Measurements from ENCODE around the gene WDR38.
A peak's percentile ranks its signal among the peaks of the same experiment; 100 is the strongest.

WDR38 gene

GRCh38 chr9:124859803-124860581 is 6.7 kb downstream of the WDR38 start:
- no peak for DNase-seq

DNA sequence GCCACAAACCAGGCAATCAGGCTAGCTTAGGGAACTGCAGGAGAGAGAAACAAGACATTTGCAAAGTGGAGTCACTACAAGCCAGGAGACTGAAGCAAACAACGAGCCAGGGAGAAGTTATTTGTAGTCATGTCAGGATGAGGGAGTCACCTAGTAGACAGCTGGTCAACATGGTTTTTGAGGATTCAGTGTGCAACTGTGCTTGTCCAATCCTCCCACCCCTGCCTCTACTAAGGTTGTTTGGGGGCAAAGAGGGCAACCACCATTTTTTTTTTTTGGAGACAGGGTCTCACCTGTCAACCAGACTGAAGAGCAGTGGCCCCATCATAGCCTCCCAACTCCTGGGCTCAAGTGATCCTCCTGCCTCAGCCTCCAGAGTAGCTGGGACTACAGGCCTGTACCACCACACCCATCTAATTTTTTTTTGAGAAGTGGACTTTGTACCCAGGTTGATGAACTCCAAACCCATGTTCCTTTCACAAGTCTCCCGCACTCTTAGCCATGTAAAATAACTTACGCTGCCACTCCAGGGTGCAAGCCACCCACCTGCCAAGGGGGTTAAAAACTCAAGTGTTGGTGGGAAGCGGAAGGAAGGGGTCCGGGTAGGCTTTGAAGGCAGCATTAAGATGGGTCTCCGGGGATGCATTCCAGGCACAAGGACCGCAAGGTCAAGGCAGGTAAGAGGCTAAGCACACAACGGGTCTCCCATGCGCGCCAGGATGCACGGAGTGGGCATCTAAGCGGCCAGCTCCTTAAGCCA is 7.5 kb downstream of the WDR38 start:
- DNase-seq = no peak

- peak; percentile 93 to 96 for DNase-seq
Observed at GRCh38 chr9:124861342-124862229, 8.3 kb downstream of the WDR38 start, which contains the start of the genes ARPC5L and RPL35. TSS of gene ARPC5L (plus strand) at chr9:124862130. CDS start at chr9:124869291, 7,161 bp downstream. TSS of gene RPL35 (minus strand) at chr9:124861957. CDS start at chr9:124861912, 45 bp downstream.

DNA sequence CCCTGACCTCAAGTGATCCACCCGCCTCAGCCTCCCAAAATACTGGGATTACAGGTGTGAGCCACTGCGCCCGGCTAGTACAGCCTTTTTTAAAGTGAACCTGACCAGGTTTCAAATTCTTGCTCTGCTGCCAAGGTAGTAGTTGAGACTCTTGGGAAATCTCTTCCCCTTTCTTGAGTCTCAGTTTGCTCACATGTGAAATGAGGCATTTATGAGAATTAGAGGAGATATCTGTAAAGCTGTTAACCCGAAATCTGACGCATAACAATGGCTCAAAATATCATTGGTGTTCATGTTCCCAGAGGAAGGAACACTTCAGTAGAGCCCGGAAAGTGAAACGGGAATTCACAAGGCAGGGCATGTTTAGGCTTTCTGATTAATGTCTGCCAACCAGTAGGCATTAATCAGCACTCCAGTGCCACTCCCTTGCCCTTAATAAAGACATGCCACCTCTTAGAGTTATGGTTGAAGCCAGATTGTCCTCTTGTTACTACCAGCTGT is 10.2 kb downstream of the WDR38 start:
- DNase-seq = no peak

DNA sequence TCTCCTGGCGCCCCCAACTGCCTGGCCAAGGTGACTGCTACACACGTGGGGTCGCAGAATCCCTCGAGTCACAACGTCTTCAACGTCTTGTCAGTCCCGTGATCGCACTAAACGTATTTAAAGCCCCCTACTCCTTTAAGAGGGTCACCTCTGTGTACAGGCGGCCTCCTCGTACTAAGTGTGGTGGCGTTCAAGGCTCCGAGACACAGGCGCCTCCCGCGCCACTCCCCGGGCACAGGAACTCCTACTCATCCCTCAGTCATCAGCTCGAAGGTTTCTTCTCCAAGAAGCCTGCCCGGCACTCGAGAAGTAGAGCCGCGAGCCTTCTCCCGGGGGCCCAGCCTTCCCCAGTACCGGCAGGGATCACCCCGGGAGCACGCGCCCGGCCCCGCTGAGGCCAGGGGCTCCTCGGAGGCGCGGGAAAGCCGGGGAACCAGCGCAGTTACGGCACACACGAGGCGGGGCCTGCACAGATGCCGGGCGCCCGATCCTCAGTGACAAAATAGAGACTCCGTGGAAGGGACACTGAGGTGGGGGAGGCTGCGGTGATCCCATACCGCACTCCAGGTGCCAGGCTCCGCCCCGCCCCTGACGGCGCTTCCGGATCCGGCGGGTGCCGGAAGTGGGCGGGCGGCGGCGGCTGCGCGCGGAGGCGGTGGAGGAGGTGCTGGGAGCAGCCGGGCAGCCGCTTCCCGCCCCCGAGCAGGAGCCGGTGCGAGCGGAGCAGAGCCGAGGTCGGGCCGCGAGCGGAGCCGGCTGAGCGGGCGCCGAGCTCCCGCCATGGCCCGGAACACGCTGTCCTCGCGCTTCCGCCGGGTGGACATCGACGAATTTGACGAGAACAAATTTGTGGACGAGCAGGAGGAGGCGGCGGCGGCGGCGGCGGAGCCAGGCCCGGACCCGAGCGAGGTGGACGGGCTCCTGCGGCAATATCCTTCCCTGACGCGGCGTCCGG is 15.5 kb downstream of the WDR38 start:
- peak; percentile 89 to 90 for DNase-seq

DNA sequence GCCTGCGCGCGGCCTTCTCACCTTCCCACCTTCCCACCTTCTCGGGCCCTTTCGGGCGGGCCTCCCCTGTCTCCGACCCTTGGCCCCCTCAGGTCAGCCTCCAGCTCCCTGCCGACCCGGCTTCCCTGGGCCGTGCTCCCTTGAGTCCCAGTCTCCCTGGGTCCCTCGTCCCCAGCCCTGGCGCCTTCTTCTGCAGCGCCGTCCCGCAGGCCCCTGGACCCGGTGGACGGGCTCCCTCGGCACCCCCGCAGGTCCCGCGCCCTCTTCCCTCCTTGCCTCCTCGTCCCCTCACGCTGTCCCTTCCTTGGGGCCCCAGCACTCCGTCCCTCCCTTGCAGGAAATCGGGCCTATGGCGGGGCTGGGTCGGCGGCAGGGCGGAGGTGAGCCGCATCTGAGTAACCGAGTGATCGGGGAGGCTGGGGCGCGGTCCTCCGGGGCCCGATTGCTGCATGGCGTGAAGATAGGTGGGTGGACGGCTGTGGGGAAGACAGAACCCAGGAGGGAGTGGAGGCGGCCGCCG is 16.3 kb downstream of the WDR38 start:
- no peak for DNase-seq

GRCh38 chr9:124869986-124870560 is 16.8 kb downstream of the WDR38 start:
- peak; percentile 80 to 83 for DNase-seq

- DNase-seq = no peak
Observed at GRCh38 chr9:124870723-124871122, 17.5 kb downstream of the WDR38 start.

- no peak for DNase-seq
Observed at GRCh38 chr9:124871156-124871561, 17.9 kb downstream of the WDR38 start.

DNA sequence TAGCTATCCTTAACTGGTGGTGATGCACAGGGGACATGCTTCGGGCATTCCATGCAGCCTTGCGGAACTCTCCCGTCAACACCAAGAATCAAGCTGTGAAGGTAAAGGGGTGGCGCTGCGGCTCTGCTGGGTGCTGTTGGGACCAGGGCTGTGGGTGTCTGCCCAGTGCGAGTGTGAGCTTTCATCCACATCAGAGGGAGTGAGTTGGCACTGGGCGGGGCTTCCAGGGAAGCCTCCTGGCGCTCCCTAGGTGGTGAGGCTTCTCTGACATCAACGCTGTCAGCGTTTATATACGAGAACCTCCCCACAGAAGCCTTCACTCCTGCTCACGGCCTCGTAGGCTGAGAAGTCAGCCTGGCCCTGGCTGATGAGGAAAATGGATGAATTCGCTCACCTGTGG is 20.4 kb downstream of the WDR38 start:
- no peak for DNase-seq

GRCh38 chr9:124875501-124875900 is 22.2 kb downstream of the WDR38 start:
- DNase-seq = no peak

DNA sequence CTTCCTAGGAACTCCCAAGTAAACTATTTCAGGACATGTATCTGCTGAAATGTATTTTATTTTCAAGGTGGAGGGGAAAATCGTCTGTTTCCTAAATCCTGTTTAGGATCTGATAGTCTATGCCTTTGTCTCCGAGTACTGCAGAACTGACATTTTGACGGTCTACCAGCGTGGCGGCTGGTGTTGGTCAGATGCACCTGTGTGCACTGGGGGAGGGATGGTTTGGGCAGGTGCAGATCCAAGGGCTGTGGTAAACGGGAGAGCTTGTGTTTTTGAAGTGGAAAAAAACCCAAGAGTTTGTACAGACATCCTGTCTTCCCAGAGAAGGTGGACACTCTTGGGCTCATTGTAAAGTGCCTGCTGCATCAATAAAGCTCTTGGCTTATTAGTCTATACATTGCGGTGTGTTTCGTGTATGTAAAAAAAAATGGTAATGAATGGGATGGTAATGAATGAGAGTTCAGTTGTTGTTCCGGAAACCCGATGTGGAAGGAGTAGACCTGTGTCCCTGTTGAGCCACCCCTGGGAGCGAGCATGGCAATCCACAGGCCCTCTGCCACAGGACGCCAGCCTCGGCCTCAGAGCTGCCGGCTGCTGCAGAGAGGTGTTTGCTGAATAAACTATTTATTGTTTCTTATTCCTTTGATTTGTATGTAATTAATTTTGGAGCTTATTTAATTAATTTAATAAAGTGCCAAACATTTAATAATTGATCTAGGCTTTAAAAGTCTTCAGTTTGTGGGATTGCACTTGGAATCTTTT is 23.9 kb downstream of the WDR38 start:
- DNase-seq = no peak

GRCh38 chr9:124878021-124878420 is 24.8 kb downstream of the WDR38 start:
- DNase-seq = no peak

- no peak for DNase-seq
Observed at GRCh38 chr9:124878518-124878917, 25.3 kb downstream of the WDR38 start.

GRCh38 chr9:124879226-124879625 is 26.0 kb downstream of the WDR38 start:
- DNase-seq = no peak

DNA sequence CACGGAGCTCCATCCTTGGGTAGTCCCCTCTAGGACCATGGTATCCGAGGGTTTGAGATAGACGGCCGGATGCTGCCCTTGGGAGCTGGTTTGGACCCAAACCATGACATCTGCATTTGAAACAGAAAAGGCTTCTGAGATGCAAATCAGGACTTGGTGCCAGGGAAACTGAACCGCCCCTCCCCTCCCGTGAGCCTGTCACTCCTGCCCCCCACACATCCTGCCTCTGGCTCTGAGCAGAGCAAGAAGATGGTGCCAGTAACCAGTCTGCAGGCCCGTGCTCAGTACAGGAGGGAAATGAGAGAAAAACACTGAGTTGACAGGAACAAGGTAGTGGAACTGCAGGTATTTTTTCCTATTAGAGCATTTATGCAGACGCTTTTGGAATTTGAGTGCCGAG is 27.2 kb downstream of the WDR38 start:
- DNase-seq = no peak

GRCh38 chr9:124881138-124881743 is 28.0 kb downstream of the WDR38 start:
- no peak for DNase-seq

- DNase-seq = no peak
Observed at GRCh38 chr9:124882231-124882630, 29.0 kb downstream of the WDR38 start.

GRCh38 chr9:124884376-124884775 is 31.1 kb downstream of the WDR38 start:
- DNase-seq = no peak

DNA sequence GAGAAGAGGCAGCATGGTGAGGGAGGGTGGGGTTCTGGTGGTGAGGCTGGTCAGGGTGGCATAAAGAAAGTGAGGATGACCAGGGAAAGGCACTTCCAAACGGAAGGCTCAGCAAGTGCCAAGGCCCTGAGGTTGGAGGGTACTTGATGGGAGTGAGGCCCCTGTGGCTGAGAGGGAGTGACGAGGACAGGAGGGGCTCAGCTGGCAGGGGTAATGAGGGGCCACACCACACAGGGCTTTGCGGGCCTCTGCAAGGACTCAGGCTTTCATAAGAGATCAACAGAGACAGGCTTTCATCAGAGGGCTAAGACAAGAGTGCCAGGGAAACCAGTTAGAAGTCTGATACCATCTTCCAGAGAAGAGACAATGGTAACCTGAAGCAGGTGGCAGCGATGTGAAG is 32.3 kb downstream of the WDR38 start:
- DNase-seq = no peak

Measured in stimulated activated CD4-positive, alpha-beta T cell treated with anti-CD3 and anti-CD28 coated beads, Interleukin-2, amount 100 ng/mL, for 48 hours (primary cell).